Thymus (tissue), 2 donors: Measurements from ENCODE around the gene OR5D13. TPM values are rescaled to one million over a fixed set of nuclear protein-coding genes. Genes with fewer than 3 reads are reported as not detected.

Experiments used
- polyA plus RNA-seq: library from polyadenylated mRNA; stranded (reverse); fragments of 200-250 nt; gene quantifications from one replicate; pipeline ENCODE4 v1.2.3, GENCODE V29; 2013
- total RNA-seq: library from RNA; stranded (reverse); fragments of 120-200 nt; gene quantifications from one replicate; pipeline ENCODE4 v1.2.4, GENCODE V29; 2013
- donor health status: healthy.

OR5D13 gene
- total and polyA plus RNA-seq, 2 donors, result not detected

Other genes starting within 250 kb of the OR5D13 start
- gene OR4C15, start 219.0 kb upstream of the OR5D13 start, total RNA-seq, result not detected
- not detected for gene OR4C15, start 219.0 kb upstream of the OR5D13 start, polyA plus RNA-seq
- not detected for gene OR4C16, start 201.3 kb upstream of the OR5D13 start, total RNA-seq
- gene OR4C16, start 201.3 kb upstream of the OR5D13 start, polyA plus RNA-seq, result not detected
- not detected for gene OR4C11, start 165.8 kb upstream of the OR5D13 start, total RNA-seq
- not detected for gene OR4C11, start 165.8 kb upstream of the OR5D13 start, polyA plus RNA-seq
- gene OR4P4, start 138.3 kb upstream of the OR5D13 start, total RNA-seq, result not detected
- gene OR4P4, start 138.3 kb upstream of the OR5D13 start, polyA plus RNA-seq, result not detected
- not detected for gene OR4S2, start 125.1 kb upstream of the OR5D13 start, total RNA-seq
- gene OR4S2, start 125.1 kb upstream of the OR5D13 start, polyA plus RNA-seq, result not detected
- gene OR4C6, start 111.2 kb upstream of the OR5D13 start, total RNA-seq, result not detected
- not detected for gene OR4C6, start 111.2 kb upstream of the OR5D13 start, polyA plus RNA-seq
- gene OR5D14, start 22.1 kb downstream of the OR5D13 start, total RNA-seq, result not detected
- gene OR5D14, start 22.1 kb downstream of the OR5D13 start, polyA plus RNA-seq, result not detected
- not detected for gene OR5L1, start 37.9 kb downstream of the OR5D13 start, total RNA-seq
- gene OR5L1, start 37.9 kb downstream of the OR5D13 start, polyA plus RNA-seq, result not detected
- gene OR5D18, start 46.2 kb downstream of the OR5D13 start, total RNA-seq, result not detected
- gene OR5D18, start 46.2 kb downstream of the OR5D13 start, polyA plus RNA-seq, result not detected
- not detected for gene OR5L2, start 53.8 kb downstream of the OR5D13 start, total RNA-seq
- not detected for gene OR5L2, start 53.8 kb downstream of the OR5D13 start, polyA plus RNA-seq
- not detected for gene OR5D16, start 65.3 kb downstream of the OR5D13 start, total RNA-seq
- gene OR5D16, start 65.3 kb downstream of the OR5D13 start, polyA plus RNA-seq, result not detected
- gene TRIM51, start 109.9 kb downstream of the OR5D13 start, total RNA-seq, result not detected
- not detected for gene TRIM51, start 109.9 kb downstream of the OR5D13 start, polyA plus RNA-seq
- gene OR5W2, start 141.1 kb downstream of the OR5D13 start, total RNA-seq, result not detected
- gene OR5W2, start 141.1 kb downstream of the OR5D13 start, polyA plus RNA-seq, result not detected
- gene OR5I1, start 163.0 kb downstream of the OR5D13 start, total RNA-seq, result not detected
- not detected for gene OR5I1, start 163.0 kb downstream of the OR5D13 start, polyA plus RNA-seq
- gene OR10AG1, start 196.5 kb downstream of the OR5D13 start, total RNA-seq, result not detected
- not detected for gene OR10AG1, start 196.5 kb downstream of the OR5D13 start, polyA plus RNA-seq
- gene OR5F1, start 221.2 kb downstream of the OR5D13 start, total RNA-seq, result not detected
- gene OR5F1, start 221.2 kb downstream of the OR5D13 start, polyA plus RNA-seq, result 0.02 TPM